K562 (cell line): ENCODE measurements around the gene BIK. TPM values are rescaled to one million over a fixed set of nuclear protein-coding genes. Genes with fewer than 3 reads are reported as not detected.

Experiments used
- ATAC-seq: fragments of 200-7000 bp; cut with Tn5 transposase; 3 replicates; pipeline ENCODE4 v1.9.1; 2020; ENCODE audit warnings: moderate library complexity
- BruUV-seq: library from RNA; stranded (reverse); fragments of 400-500 nt; replicated peaks from 2 replicates; lab custom pipeline; 2021; lab: Mats Ljungman, UMichigan
- CTCF ChIA-PET: fragments of 300-600 bp; formaldehyde crosslinking; extraction: SDS; loops from one replicate; lab custom pipeline; 2021; ENCODE audit warnings: low intra/inter-chr PET ratio; lab: Yijun Ruan, JAX
- POLR2A ChIA-PET: fragments of 300-600, 350-650 bp; sonication (Branson Sonifier 250); formaldehyde crosslinking; extraction: SDS; loops from one replicate; lab custom pipeline; 2021; ENCODE audit warnings: antibody characterized with exemption, inconsistent platforms; lab: Yijun Ruan, JAX
- DNase-seq, 4 experiments: peaks; one replicate each; pipeline versions ENCODE4 v3.0.0 to v3.0.0-alpha.2; 2011 to 2018; ENCODE audit warnings: low spot score in 3 of 4, mixed read lengths in 3 of 4; ENCODE audit errors: extremely low read depth in 1 of 4
- FAIRE-seq: peaks from 2 replicates; lab custom pipeline; 2011; peaks lifted over from hg19 to GRCh38; lab: Jason Lieb, UNC
- H2AFZ ChIP-seq: 2 replicates; pipeline ENCODE4 v1.6.0; 2011; ENCODE audit warnings: low read depth, low read length, control low read depth, inconsistent platforms
- H3K27ac ChIP-seq: fragments of 200-600 bp; 3 replicates; pipeline ENCODE4 v1.8.0; 2011; ENCODE audit warnings: low read depth, mild to moderate bottlenecking, control low read depth, inconsistent platforms, low read length, moderate library complexity, mixed read lengths; ENCODE audit errors: extremely low read depth
- H3K27me3 ChIP-seq, 2 experiments: fragments of 300-600 bp in 1 of 2; 2 replicates in 1 of 2; 3 replicates in 1 of 2; pipeline versions ENCODE4 v1.6.0 to v1.8.0; 2011; ENCODE audit warnings: inconsistent platforms in 2 of 2, low read length in 2 of 2, mild to moderate bottlenecking in 1 of 2, mixed read lengths in 1 of 2, moderate library complexity in 1 of 2; ENCODE audit not compliant: control insufficient read depth in 2 of 2, insufficient read depth in 2 of 2
- H3K36me3 ChIP-seq: fragments of 300-600 bp; 3 replicates; pipeline ENCODE4 v1.8.0; 2011; ENCODE audit warnings: mild to moderate bottlenecking, low read length, inconsistent platforms; ENCODE audit not compliant: control insufficient read depth, insufficient read depth
- H3K4me1 ChIP-seq, 2 experiments: fragments of 200-600 bp in 1 of 2; replicated peaks in 1 of 2; 2 replicates in 1 of 2; 3 replicates in 1 of 2; pipeline versions ENCODE4 v1.5.1 to v1.8.0; 2011; ENCODE audit warnings: inconsistent platforms in 2 of 2, low read length in 2 of 2, mild to moderate bottlenecking in 1 of 2, mixed read lengths in 1 of 2, moderate library complexity in 1 of 2; ENCODE audit not compliant: control insufficient read depth in 2 of 2, insufficient read depth in 2 of 2
- H3K4me2 ChIP-seq: 2 replicates; pipeline ENCODE4 v1.6.1; 2011; ENCODE audit warnings: low read length, control low read depth, inconsistent platforms, mixed read lengths; ENCODE audit not compliant: insufficient read depth
- H3K4me3 ChIP-seq: fragments of 200-600 bp; sonication (generic), shearing (Covaris generic); 2 replicates; pipeline ENCODE4 v1.5.1; 2016; ENCODE audit warnings: control low read depth, inconsistent platforms
- H3K79me2 ChIP-seq: fragments of 200-600 bp; 3 replicates; pipeline ENCODE4 v1.8.0; 2011; ENCODE audit warnings: low read length, inconsistent platforms; ENCODE audit not compliant: control insufficient read depth, insufficient read depth
- H3K9ac ChIP-seq, 2 experiments: 2 replicates each; pipeline versions ENCODE4 v1.6.0 to v1.6.1; 2011; ENCODE audit warnings: low read depth in 2 of 2, low read length in 2 of 2, control low read depth in 1 of 2, inconsistent platforms in 1 of 2, mild to moderate bottlenecking in 1 of 2, mixed read lengths in 1 of 2; ENCODE audit not compliant: insufficient read depth in 1 of 2
- H3K9me1 ChIP-seq: one replicate; pipeline ENCODE4 v1.6.0; 2011; ENCODE audit warnings: inconsistent platforms, mild to moderate bottlenecking, low read length, moderate library complexity; ENCODE audit not compliant: control insufficient read depth, insufficient read depth
- H3K9me3 ChIP-seq: replicated peaks from 2 replicates; pipeline ENCODE4 v1.5.1; 2011; ENCODE audit warnings: low read depth, low read length, inconsistent platforms; ENCODE audit not compliant: control insufficient read depth, insufficient read depth
- H4K20me1 ChIP-seq: replicated peaks from 2 replicates; pipeline ENCODE4 v1.6.1; 2011; ENCODE audit warnings: low read length, inconsistent platforms, mixed read lengths; ENCODE audit not compliant: control insufficient read depth, insufficient read depth
- BRD4 ChIP-seq: fragments of 200-600 bp; sonication (generic); IDR thresholded peaks from 2 replicates; pipeline ENCODE4 v1.6.1; 2017; ENCODE audit warnings: inconsistent platforms
- SPI1 ChIP-seq: IDR thresholded peaks from 2 replicates; pipeline ENCODE4 v1.6.1; 2011; ENCODE audit warnings: low read depth, low read length, control low read depth, borderline replicate concordance
- ZNF511 ChIP-seq: sonication (generic); formaldehyde crosslinking; IDR thresholded peaks from 2 replicates; pipeline ENCODE4 v1.8.0; 2022; ENCODE audit warnings: mild to moderate bottlenecking, missing genetic modification reagents
- WGBS: fragments of 100-300 bp; shearing (Covaris generic); methylation state at CpG from one replicate; pipeline ENCODE4 v1.1.6; 2016; ENCODE audit warnings: low coverage, mixed read lengths; ENCODE audit not compliant: insufficient coverage; ENCODE audit errors: missing lambda C conversion rate; 5-methylcytosine and 5-hydroxymethylcytosine counted together
- in situ Hi-C: fragments of 300-500 bp; cut with MboI; formaldehyde crosslinking; loops from 4 replicates; pipeline ENCODE4 v1.15.0; 2018; ENCODE audit warnings: inconsistent platforms, mixed read lengths
- intact Hi-C: fragments of 100-400 bp; cut with micrococcal nuclease; formaldehyde crosslinking; loops from 2 replicates; pipeline ENCODE4 v1.14.2; 2022
- polyA plus RNA-seq, 8 experiments: library from polyadenylated mRNA; depleted of rRNA in 4 of 8; stranded (reverse) in 5 of 8; unstranded in 3 of 8; fragments of >200 nt; fragmentation: Nextera tagmentation in 2 of 8; fragmentation: Illumina TruSeq in 1 of 8; extraction: Ambion mirVana in 2 of 8; extraction: Trizol in 1 of 8; gene quantifications; 2 replicates each; pipeline versions ENCODE4 v1.2.1 to v1.2.3, GENCODE V29; 2011 to 2014; ENCODE audit warnings: inconsistent platforms in 1 of 8, missing spikeins in 1 of 8
- total RNA-seq, 7 experiments: library from RNA; depleted of rRNA in 6 of 7; stranded (reverse); fragments of >200 nt in 6 of 7; fragmentation: Illumina TruSeq in 2 of 7; extraction: Trizol in 2 of 7; gene quantifications; 2 replicates each; pipeline versions ENCODE4 v1.2.1 to v1.2.3, GENCODE V29; 2011 to 2021; ENCODE audit warnings: low replicate concordance in 1 of 7

BIK gene
- total and polyA plus RNA-seq, 9 of the 15 experiments (the other 6 are each of a cell fraction or from before 2014, with no cell fraction given): 0.08 to 0.23 (median 0.18) TPM; not detected in 4

GRCh38 chr22:43113526-43114251 is 3.1 kb downstream of the BIK start (continued):
- no peak for TF ChIP-seq ZNF511 (CRISPR knock-in tag)

GRCh38 chr22:43114958-43115357 is 4.4 kb downstream of the BIK start:
- in situ Hi-C loops: no loop called here
- H3K4me1 ChIP-seq: peaks cover 12 to 25% of the 10 kb centered on the region in 2 experiments; a peak in 3 of 5 replicates
- intact Hi-C loops: no loop called here
- no peak for ATAC-seq
- H3K27me3 ChIP-seq: peaks cover 0 to 8% of the 10 kb centered on the region in 2 experiments; a peak in 2 of 5 replicates
- H3K4me3 ChIP-seq: no peak overlapping the region
- WGBS: 0% methylated on average over 1 of the region's 5 CpGs
- no peaks in the 10 kb centered on the region for H3K9me1 ChIP-seq
- no peak for DNase-seq
- no peaks in the 10 kb centered on the region for H3K9me3 ChIP-seq
- TF ChIP-seq BRD4 (no peak), SPI1 (0 out of 2 replicates have a peak, but pooled peaks have one; percentile 6)
- POLR2A ChIA-PET: no interaction called here
- H4K20me1 ChIP-seq: no peaks in the 10 kb centered on the region
- CTCF ChIA-PET: no interaction called here
- H2AFZ ChIP-seq: no peak overlapping the region
- H3K4me2 ChIP-seq: no peak overlapping the region
- no peak overlapping the region for H3K9ac ChIP-seq
- H3K79me2 ChIP-seq: no peaks in the 10 kb centered on the region
- no peak overlapping the region for H3K27ac ChIP-seq
- no peak for FAIRE-seq
- no TSS peak for BruUV-seq
- no peaks in the 10 kb centered on the region for H3K36me3 ChIP-seq
